ENCODE data around the gene RXRA. TPM values are rescaled to one million over a fixed set of nuclear protein-coding genes. Genes with fewer than 3 reads are reported as not detected.

RXRA gene
- total and polyA plus RNA-seq, 4 donors = 41.5 to 116 (median 74.1) TPM

DNA sequence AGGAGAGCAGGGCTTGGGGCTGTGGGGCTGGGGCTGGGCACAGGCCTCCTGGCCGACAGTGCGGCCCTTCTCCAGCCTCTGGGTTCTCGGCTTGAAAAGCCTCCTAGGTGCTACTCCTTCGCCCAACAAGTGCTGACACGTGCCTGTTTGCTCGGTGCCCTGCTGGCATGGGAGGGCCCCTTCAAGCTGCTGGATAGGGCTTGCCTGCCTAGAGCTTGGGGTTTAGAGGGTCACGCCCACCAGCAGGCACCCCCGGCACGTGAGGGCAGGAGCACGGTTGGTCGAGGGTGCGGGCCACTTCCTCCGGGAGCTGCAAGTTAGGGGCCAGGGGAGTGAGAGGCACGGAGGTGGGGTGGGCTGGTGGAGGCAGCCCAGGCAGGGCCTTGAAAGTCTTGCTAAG, 106.2 kb downstream of the RXRA start:
- WGBS = 77% methylated on average over 14 of the region's 14 CpGs
- Histone ChIP-seq H3K27ac (ENCODE audit: low read depth in 1 of 2, low read length in 2 of 2) (peak overlapping the region in 1 of 2 donors; percentile 89), H3K9ac (ENCODE audit: low read depth in 1 of 2, low read length in 2 of 2) (no peak overlapping the region), H3K4me3 (ENCODE audit: low read depth in 1 of 3, low read length in 3 of 3) (no peak overlapping the region), H3K9me3 (ENCODE audit: control insufficient read depth in 4 of 4, low read length in 3 of 4) (no peaks in the 10 kb centered on the region), H3K4me1 (ENCODE audit: control insufficient read depth in 4 of 4, insufficient read depth in 4 of 4, low read length in 3 of 4) (peaks cover 15 to 72% (median 47%) of the 10 kb centered on the region in 4 donors), H3K36me3 (ENCODE audit: control insufficient read depth in 4 of 4, insufficient read depth in 3 of 4, low read depth in 1 of 4, low read length in 3 of 4) (peaks cover 11 to 51% (median 22%) of the 10 kb centered on the region in 4 donors), H3K27me3 (ENCODE audit: control insufficient read depth in 4 of 4, insufficient read depth in 4 of 4, low read length in 3 of 4) (no peaks in the 10 kb centered on the region)
- no peak for DNase-seq (ENCODE audit: low spot score)
- TF ChIP-seq, protein P1, sequence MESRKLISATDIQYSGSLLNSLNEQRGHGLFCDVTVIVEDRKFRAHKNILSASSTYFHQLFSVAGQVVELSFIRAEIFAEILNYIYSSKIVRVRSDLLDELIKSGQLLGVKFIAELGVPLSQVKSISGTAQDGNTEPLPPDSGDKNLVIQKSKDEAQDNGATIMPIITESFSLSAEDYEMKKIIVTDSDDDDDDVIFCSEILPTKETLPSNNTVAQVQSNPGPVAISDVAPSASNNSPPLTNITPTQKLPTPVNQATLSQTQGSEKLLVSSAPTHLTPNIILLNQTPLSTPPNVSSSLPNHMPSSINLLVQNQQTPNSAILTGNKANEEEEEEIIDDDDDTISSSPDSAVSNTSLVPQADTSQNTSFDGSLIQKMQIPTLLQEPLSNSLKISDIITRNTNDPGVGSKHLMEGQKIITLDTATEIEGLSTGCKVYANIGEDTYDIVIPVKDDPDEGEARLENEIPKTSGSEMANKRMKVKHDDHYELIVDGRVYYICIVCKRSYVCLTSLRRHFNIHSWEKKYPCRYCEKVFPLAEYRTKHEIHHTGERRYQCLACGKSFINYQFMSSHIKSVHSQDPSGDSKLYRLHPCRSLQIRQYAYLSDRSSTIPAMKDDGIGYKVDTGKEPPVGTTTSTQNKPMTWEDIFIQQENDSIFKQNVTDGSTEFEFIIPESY (IDR thresholded peaks at IDR 0.05) = no peak
- TF ChIP-seq TAF1 (conservative IDR thresholded peaks at IDR 0.05) = no peak
- TF ChIP-seq, protein P2, sequence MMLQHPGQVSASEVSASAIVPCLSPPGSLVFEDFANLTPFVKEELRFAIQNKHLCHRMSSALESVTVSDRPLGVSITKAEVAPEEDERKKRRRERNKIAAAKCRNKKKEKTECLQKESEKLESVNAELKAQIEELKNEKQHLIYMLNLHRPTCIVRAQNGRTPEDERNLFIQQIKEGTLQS (IDR thresholded peaks at IDR 0.05) = no peak
- TF ChIP-seq FOXA1 (IDR thresholded peaks at IDR 0.05) = no peak
- TF ChIP-seq HNF4G (IDR thresholded peaks at IDR 0.05) = no peak
- no peak for TF ChIP-seq YY1 (IDR thresholded peaks at IDR 0.05)
- no peak for TF ChIP-seq EGR1 (IDR thresholded peaks at IDR 0.05; ENCODE audit: low read depth in 2 of 2)

DNA sequence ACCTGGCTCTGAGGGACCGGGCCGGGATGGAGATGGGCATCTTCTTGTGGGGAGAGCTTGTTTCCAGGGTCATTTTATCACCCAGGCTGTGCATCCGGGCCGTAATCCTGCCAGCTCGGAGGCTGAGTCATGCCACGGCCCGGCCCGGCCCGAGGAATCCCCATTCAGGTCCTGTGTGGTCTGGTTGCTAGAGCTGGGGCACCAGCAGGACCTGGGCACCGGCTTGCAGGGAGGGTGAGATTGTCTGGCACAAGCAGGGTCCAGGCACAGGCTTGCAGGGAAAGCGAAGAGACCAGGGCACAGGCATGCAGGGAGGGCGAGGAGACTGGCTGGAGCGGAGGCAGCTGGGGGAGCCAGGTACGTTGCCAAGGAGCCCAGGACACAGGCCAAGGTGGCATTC, 106.8 kb downstream of the RXRA start:
- WGBS = 45% methylated on average over 14 of the region's 14 CpGs
- Histone ChIP-seq H3K27me3 (ENCODE audit: control insufficient read depth in 4 of 4, insufficient read depth in 4 of 4, low read length in 3 of 4) (no peaks in the 10 kb centered on the region), H3K4me3 (ENCODE audit: low read depth in 1 of 3, low read length in 3 of 3) (no peak overlapping the region), H3K36me3 (ENCODE audit: control insufficient read depth in 4 of 4, insufficient read depth in 3 of 4, low read depth in 1 of 4, low read length in 3 of 4) (peaks cover 11 to 46% (median 23%) of the 10 kb centered on the region in 4 donors), H3K9ac (ENCODE audit: low read depth in 1 of 2, low read length in 2 of 2) (no peak overlapping the region), H3K27ac (ENCODE audit: low read depth in 1 of 2, low read length in 2 of 2) (peak overlapping the region; percentile 87 to 89), H3K9me3 (ENCODE audit: control insufficient read depth in 4 of 4, low read length in 3 of 4) (no peaks in the 10 kb centered on the region), H3K4me1 (ENCODE audit: control insufficient read depth in 4 of 4, insufficient read depth in 4 of 4, low read length in 3 of 4) (peaks cover 20 to 77% (median 52%) of the 10 kb centered on the region in 4 donors)
- TF ChIP-seq SP1 (IDR thresholded peaks at IDR 0.05) (no peak), RAD21 (IDR thresholded peaks at IDR 0.05) (no peak), EGR1 (IDR thresholded peaks at IDR 0.05; ENCODE audit: low read depth in 2 of 2) (no peak), RXRA (IDR thresholded peaks at IDR 0.05) (no peak), FOXA1 (IDR thresholded peaks at IDR 0.05) (no peak), HNF4G (IDR thresholded peaks at IDR 0.05) (no peak), TAF1 (conservative IDR thresholded peaks at IDR 0.05) (no peak), JUND (IDR thresholded peaks at IDR 0.05) (no peak), HNF4A (conservative IDR thresholded peaks at IDR 0.05) (no peak)
- TF ChIP-seq, protein P2 (IDR thresholded peaks at IDR 0.05) = no peak
- TF ChIP-seq, protein P3, sequence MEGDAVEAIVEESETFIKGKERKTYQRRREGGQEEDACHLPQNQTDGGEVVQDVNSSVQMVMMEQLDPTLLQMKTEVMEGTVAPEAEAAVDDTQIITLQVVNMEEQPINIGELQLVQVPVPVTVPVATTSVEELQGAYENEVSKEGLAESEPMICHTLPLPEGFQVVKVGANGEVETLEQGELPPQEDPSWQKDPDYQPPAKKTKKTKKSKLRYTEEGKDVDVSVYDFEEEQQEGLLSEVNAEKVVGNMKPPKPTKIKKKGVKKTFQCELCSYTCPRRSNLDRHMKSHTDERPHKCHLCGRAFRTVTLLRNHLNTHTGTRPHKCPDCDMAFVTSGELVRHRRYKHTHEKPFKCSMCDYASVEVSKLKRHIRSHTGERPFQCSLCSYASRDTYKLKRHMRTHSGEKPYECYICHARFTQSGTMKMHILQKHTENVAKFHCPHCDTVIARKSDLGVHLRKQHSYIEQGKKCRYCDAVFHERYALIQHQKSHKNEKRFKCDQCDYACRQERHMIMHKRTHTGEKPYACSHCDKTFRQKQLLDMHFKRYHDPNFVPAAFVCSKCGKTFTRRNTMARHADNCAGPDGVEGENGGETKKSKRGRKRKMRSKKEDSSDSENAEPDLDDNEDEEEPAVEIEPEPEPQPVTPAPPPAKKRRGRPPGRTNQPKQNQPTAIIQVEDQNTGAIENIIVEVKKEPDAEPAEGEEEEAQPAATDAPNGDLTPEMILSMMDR (IDR thresholded peaks at IDR 0.05; ENCODE audit: low read depth, low read length, missing input control) = no peak
- TF ChIP-seq, protein P1 (IDR thresholded peaks at IDR 0.05) = no peak
- no peak for DNase-seq (ENCODE audit: low spot score)
